HEK293 (cell line): ENCODE measurements around the gene CEP41.

Source experiments
- CTCF ChIP-seq: fragments of 450-650 bp; formaldehyde crosslinking; IDR thresholded peaks from 2 replicates; pipeline ENCODE4 v1.5.1; 2016; ENCODE audit warnings: missing biosample characterization, missing genetic modification characterization
- ZBTB8A ChIP-seq: fragments of 450-650 bp; formaldehyde crosslinking; IDR thresholded peaks from 2 replicates; pipeline ENCODE4 v1.5.1; 2016; ENCODE audit warnings: missing biosample characterization, missing genetic modification characterization
- ZNF521 ChIP-seq: fragments of 450-650 bp; formaldehyde crosslinking; IDR thresholded peaks from 2 replicates; pipeline ENCODE4 v1.5.1; 2017; ENCODE audit warnings: missing biosample characterization, mild to moderate bottlenecking, missing genetic modification characterization
- TF ChIP-seq, protein P1 (sequence below): fragments of 450-650 bp; formaldehyde crosslinking; IDR thresholded peaks from 2 replicates; pipeline ENCODE4 v1.5.1; 2017; ENCODE audit warnings: missing biosample characterization, missing genetic modification characterization

- no peak for TF ChIP-seq CTCF (tag by site-specific recombination)
- TF ChIP-seq, protein P1, sequence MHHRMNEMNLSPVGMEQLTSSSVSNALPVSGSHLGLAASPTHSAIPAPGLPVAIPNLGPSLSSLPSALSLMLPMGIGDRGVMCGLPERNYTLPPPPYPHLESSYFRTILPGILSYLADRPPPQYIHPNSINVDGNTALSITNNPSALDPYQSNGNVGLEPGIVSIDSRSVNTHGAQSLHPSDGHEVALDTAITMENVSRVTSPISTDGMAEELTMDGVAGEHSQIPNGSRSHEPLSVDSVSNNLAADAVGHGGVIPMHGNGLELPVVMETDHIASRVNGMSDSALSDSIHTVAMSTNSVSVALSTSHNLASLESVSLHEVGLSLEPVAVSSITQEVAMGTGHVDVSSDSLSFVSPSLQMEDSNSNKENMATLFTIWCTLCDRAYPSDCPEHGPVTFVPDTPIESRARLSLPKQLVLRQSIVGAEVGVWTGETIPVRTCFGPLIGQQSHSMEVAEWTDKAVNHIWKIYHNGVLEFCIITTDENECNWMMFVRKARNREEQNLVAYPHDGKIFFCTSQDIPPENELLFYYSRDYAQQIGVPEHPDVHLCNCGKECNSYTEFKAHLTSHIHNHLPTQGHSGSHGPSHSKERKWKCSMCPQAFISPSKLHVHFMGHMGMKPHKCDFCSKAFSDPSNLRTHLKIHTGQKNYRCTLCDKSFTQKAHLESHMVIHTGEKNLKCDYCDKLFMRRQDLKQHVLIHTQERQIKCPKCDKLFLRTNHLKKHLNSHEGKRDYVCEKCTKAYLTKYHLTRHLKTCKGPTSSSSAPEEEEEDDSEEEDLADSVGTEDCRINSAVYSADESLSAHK (tag by site-specific recombination): no peak
- TF ChIP-seq ZNF521 (tag by site-specific recombination): no peak
- TF ChIP-seq ZBTB8A (tag by site-specific recombination): no peak
Observed at GRCh38 chr7:130483031-130483430, 42.2 kb upstream of the CEP41 start.
